A549 (cell line): ENCODE data around the gene MYRIP.

Experiments used
- CHD4 ChIP-seq: fragments of 200-600 bp; sonication (generic); IDR thresholded peaks from 2 replicates; pipeline ENCODE4 v1.6.1; 2016; ENCODE audit warnings: antibody characterized with exemption, mild to moderate bottlenecking, borderline replicate concordance
- CTCF ChIP-seq: fragments of >200 bp; sonication (Bioruptor Twin); formaldehyde crosslinking; IDR thresholded peaks from 3 replicates; pipeline ENCODE4 v1.5.1; 2016
- EHMT2 ChIP-seq: fragments of 200-600 bp; sonication (generic); IDR thresholded peaks from 2 replicates; pipeline ENCODE4 v1.6.1; 2016; ENCODE audit warnings: antibody characterized with exemption, low read depth, mild to moderate bottlenecking, moderate library complexity
- MAX ChIP-seq: IDR thresholded peaks from 2 replicates; pipeline ENCODE4 v1.6.1; 2012
- NFE2L2 ChIP-seq: fragments of 150-350 bp; conservative IDR thresholded peaks from 2 replicates; pipeline ENCODE4 v1.6.1; 2014; ENCODE audit warnings: low read length
- POLR2A ChIP-seq: IDR thresholded peaks from 2 replicates; pipeline ENCODE4 v1.6.1; 2012; ENCODE audit warnings: mild to moderate bottlenecking, low read length
- RNF2 ChIP-seq: fragments of 200-600 bp; sonication (generic); IDR thresholded peaks from 2 replicates; pipeline ENCODE4 v1.6.1; 2016; ENCODE audit warnings: low read depth, mild to moderate bottlenecking, antibody characterized with exemption, moderate library complexity, borderline replicate concordance
- ZSCAN20 ChIP-seq: fragments of 250-450 bp; sonication (Bioruptor Pico); IDR thresholded peaks from 2 replicates; pipeline ENCODE4 v1.8.0; 2022; ENCODE audit warnings: mild to moderate bottlenecking, moderate library complexity
- TF ChIP-seq, protein P1 (sequence below): fragments of 200-600 bp; sonication (generic); IDR thresholded peaks from 2 replicates; pipeline ENCODE4 v1.6.1; 2016; ENCODE audit warnings: antibody characterized with exemption, mild to moderate bottlenecking, moderate library complexity
- TF ChIP-seq, protein P2 (sequence below): fragments of 250-450 bp; sonication (Bioruptor Pico); IDR thresholded peaks from 2 replicates; pipeline ENCODE4 v1.5.0; 2021; ENCODE audit warnings: mild to moderate bottlenecking, moderate library complexity, borderline replicate concordance
- TF ChIP-seq, protein P3 (sequence below): IDR thresholded peaks from 2 replicates; pipeline ENCODE4 v1.6.1; 2012

- TF ChIP-seq POLR2A (no peak), CTCF (no peak), NFE2L2 (no peak), CHD4 (no peak), RNF2 (no peak), EHMT2 (no peak), MAX (no peak), ZSCAN20 (CRISPR knock-in tag) (no peak)
- TF ChIP-seq, protein P1, sequence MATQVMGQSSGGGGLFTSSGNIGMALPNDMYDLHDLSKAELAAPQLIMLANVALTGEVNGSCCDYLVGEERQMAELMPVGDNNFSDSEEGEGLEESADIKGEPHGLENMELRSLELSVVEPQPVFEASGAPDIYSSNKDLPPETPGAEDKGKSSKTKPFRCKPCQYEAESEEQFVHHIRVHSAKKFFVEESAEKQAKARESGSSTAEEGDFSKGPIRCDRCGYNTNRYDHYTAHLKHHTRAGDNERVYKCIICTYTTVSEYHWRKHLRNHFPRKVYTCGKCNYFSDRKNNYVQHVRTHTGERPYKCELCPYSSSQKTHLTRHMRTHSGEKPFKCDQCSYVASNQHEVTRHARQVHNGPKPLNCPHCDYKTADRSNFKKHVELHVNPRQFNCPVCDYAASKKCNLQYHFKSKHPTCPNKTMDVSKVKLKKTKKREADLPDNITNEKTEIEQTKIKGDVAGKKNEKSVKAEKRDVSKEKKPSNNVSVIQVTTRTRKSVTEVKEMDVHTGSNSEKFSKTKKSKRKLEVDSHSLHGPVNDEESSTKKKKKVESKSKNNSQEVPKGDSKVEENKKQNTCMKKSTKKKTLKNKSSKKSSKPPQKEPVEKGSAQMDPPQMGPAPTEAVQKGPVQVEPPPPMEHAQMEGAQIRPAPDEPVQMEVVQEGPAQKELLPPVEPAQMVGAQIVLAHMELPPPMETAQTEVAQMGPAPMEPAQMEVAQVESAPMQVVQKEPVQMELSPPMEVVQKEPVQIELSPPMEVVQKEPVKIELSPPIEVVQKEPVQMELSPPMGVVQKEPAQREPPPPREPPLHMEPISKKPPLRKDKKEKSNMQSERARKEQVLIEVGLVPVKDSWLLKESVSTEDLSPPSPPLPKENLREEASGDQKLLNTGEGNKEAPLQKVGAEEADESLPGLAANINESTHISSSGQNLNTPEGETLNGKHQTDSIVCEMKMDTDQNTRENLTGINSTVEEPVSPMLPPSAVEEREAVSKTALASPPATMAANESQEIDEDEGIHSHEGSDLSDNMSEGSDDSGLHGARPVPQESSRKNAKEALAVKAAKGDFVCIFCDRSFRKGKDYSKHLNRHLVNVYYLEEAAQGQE: no peak
- TF ChIP-seq, protein P2, sequence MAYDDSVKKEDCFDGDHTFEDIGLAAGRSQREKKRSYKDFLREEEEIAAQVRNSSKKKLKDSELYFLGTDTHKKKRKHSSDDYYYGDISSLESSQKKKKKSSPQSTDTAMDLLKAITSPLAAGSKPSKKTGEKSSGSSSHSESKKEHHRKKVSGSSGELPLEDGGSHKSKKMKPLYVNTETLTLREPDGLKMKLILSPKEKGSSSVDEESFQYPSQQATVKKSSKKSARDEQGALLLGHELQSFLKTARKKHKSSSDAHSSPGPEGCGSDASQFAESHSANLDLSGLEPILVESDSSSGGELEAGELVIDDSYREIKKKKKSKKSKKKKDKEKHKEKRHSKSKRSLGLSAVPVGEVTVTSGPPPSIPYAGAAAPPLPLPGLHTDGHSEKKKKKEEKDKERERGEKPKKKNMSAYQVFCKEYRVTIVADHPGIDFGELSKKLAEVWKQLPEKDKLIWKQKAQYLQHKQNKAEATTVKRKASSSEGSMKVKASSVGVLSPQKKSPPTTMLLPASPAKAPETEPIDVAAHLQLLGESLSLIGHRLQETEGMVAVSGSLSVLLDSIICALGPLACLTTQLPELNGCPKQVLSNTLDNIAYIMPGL (CRISPR knock-in tag): no peak
- TF ChIP-seq, protein P3, sequence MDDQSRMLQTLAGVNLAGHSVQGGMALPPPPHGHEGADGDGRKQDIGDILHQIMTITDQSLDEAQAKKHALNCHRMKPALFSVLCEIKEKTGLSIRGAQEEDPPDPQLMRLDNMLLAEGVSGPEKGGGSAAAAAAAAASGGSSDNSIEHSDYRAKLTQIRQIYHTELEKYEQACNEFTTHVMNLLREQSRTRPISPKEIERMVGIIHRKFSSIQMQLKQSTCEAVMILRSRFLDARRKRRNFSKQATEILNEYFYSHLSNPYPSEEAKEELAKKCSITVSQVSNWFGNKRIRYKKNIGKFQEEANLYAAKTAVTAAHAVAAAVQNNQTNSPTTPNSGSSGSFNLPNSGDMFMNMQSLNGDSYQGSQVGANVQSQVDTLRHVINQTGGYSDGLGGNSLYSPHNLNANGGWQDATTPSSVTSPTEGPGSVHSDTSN: no peak
These were observed 273.7 kb downstream of the MYRIP start for GRCh38 chr3:40083066-40083465.
